Psoas muscle (tissue), 8 donors: ENCODE data around the gene SPDYC. TPM values are rescaled to one million over a fixed set of nuclear protein-coding genes. Genes with fewer than 3 reads are reported as not detected.

Source experiments
- ATAC-seq, 4 donors: fragments of 200-7000 bp; cut with Tn5 transposase; one replicate each; pipeline ENCODE4 v1.9.1; 2020; ENCODE audit warnings: moderate library complexity in 3 of 4, mild to moderate bottlenecking in 2 of 4
- DNase-seq, 2 donors: peaks; one replicate each; pipeline ENCODE4 v3.0.0-alpha.2; 2020
- H3K27ac ChIP-seq: fragments of 200-600 bp; one replicate; pipeline ENCODE4 v1.8.0; 2022
- H3K27me3 ChIP-seq, 3 donors: fragments of 200-600 bp in 1 of 3; one replicate each; pipeline versions ENCODE4 v1.6.1 to v1.8.0; 2013 to 2022; ENCODE audit warnings: low read length in 2 of 3, mild to moderate bottlenecking in 2 of 3, moderate library complexity in 1 of 3; ENCODE audit not compliant: insufficient read depth in 3 of 3
- H3K36me3 ChIP-seq, 2 donors: fragments of 200-600 bp in 1 of 2; one replicate each; pipeline versions ENCODE4 v1.6.1 to v1.8.0; 2013 to 2022; ENCODE audit warnings: low read depth in 1 of 2, mild to moderate bottlenecking in 1 of 2, moderate library complexity in 1 of 2; ENCODE audit not compliant: insufficient read depth in 1 of 2
- H3K4me1 ChIP-seq: fragments of 200-600 bp; one replicate; pipeline ENCODE4 v1.8.0; 2022
- H3K4me3 ChIP-seq: fragments of 200-600 bp; one replicate; pipeline ENCODE4 v1.8.0; 2022; ENCODE audit warnings: mild to moderate bottlenecking
- H3K9me3 ChIP-seq: fragments of 200-600 bp; one replicate; pipeline ENCODE4 v1.8.0; 2022
- WGBS, 3 donors: extraction: QIAGEN DNeasy Blood & Tissue Kit; methylation state at CpG; one replicate each; pipeline versions ENCODE4 v1.1.6 to v1.1.7; 2013; 5-methylcytosine and 5-hydroxymethylcytosine counted together
- intact Hi-C, 2 donors: fragments of 100-400 bp; cut with DNase I; formaldehyde crosslinking; loops; one replicate each; pipeline versions ENCODE4 v1.11.0 to v1.14.2; 2022
- polyA plus RNA-seq, 3 donors: library from polyadenylated mRNA; stranded (reverse); fragments of 200-250 nt; gene quantifications; one replicate each; pipeline ENCODE4 v1.2.3, GENCODE V29; 2013
- total RNA-seq, 4 donors: library from RNA; stranded (reverse); fragmentation: NEBNext Ultra II Directional in 2 of 4; extraction: Animal tissue kit (Norgen Biotek cat#: 25700) in 2 of 4; gene quantifications; one replicate each; pipeline versions ENCODE4 v1.2.1 to v1.2.4, GENCODE V29; 2021 to 2023
- TF ChIP-seq, protein P1 (sequence below): fragments of 200-600 bp; IDR thresholded peaks from one replicate; pipeline ENCODE4 v1.8.0; 2022; ENCODE audit warnings: antibody characterized with exemption
- donor health status: healthy with polysubstance abuse.
- donor health status: DM: no; HTN: no; CAD: no; lungs with moderate emphysema.
- donor health status: Bipolar disorder and iron deficiency.
- donor health status: healthy.
- donor health status: DM: yes; HTN: yes; CAD: no.
- donor health status: DM: no; HTN: no; CAD: no.
- donor health status: DM: no; HTN: no; CAD: no.
- donor health status: DM: yes; HTN: yes; CAD: no.

The SPDYC gene
- total and polyA plus RNA-seq, 7 donors: not detected

DNA sequence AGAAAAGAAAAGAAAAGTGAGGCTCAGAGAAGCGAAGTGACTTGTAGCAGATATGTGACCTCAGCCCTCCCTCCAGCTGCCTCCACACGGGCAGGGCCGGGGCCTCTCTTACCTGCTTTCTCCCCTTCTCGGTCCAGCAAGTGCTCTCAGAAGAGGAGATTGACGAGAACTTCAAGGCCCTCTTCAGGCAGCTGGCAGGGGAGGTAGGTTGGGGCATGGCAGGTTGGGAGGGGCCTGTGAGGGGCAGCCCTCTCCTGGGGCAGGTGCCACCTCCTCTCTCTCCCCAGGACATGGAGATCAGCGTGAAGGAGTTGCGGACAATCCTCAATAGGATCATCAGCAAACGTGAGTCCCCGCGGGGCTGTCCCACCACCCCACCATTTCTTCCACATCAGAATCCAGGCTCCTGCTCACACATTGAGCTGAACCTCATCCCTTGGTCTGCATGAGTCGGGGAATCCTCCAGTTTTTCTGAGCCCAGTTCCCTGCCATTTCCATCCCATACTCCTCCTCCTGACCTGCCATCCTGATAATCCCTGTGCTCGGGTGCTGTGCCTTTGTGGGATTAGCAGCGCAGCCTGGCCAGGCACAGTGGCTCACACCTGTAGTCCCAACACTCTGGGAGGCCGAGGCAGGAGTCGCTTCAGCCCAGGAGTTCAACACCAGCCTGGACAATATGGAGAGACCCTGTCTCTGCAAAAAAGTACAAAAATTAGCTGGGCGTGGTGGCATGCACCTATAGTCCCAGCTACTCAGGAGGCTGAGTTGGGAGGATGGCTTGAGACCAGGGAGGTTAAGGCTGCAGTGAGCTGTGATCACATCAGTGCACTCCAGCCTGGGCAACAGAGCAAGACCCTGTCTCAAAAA, 38.1 kb downstream of the SPDYC start:
- intact Hi-C loops: no loop called here
- no peaks in the 10 kb centered on the region for H3K27me3 ChIP-seq
- TF ChIP-seq, protein P1, sequence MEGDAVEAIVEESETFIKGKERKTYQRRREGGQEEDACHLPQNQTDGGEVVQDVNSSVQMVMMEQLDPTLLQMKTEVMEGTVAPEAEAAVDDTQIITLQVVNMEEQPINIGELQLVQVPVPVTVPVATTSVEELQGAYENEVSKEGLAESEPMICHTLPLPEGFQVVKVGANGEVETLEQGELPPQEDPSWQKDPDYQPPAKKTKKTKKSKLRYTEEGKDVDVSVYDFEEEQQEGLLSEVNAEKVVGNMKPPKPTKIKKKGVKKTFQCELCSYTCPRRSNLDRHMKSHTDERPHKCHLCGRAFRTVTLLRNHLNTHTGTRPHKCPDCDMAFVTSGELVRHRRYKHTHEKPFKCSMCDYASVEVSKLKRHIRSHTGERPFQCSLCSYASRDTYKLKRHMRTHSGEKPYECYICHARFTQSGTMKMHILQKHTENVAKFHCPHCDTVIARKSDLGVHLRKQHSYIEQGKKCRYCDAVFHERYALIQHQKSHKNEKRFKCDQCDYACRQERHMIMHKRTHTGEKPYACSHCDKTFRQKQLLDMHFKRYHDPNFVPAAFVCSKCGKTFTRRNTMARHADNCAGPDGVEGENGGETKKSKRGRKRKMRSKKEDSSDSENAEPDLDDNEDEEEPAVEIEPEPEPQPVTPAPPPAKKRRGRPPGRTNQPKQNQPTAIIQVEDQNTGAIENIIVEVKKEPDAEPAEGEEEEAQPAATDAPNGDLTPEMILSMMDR: no peak
- H3K4me3 ChIP-seq: no peak overlapping the region
- DNase-seq (no peak), ATAC-seq (no peak)
- no peak overlapping the region for H3K27ac ChIP-seq
- H3K9me3 ChIP-seq: no peaks in the 10 kb centered on the region
- no peaks in the 10 kb centered on the region for H3K4me1 ChIP-seq
- H3K36me3 ChIP-seq: peaks cover 0 to 88% of the 10 kb centered on the region in 2 donors
- WGBS, 3 donors: 86 to 89% (median 89%) methylated on average over 15 to 16 of the region's 16 CpGs

DNA sequence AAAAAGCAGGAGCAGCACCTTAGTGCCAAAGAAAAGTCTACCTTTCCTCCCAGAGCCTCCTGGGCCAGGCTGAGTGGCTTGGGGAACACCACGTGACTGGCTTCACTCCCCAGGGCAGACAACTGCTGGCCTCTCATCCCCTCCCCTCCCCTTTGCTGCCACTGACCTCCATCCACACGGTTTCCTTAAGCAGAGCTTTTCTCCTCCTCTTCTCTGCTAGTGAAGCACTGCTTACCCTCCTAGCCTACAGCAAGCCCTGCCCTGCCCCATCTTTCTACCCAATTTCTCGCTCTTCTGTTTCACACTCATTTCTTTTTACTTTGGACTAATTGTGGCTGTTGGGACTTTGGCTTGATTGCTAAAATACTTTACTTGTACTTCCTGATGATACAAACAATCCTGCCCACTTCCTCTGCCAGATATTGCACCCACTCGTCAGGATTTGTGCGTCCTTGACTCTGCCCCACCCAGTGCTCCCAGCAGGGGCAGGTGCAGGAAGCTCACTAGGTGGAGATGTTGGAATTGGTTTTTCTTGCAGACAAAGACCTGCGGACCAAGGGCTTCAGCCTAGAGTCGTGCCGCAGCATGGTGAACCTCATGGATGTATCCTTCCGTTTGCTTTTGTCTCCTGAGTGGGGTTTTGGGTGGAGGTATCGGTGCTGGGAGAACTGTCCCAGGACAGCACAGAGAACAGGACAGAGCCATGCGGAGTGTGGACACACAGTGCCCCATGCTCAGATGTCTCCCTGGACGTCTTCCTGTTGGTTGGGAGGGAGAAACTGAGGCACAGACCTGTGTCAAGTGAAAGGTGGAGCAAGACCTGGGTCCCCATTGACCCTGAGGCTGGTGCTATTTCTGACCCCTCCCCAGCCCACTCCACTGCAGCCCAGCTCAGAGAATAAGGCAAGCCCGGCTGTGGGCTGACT, 39.0 kb downstream of the SPDYC start:
- Histone ChIP-seq H3K4me3 (no peak overlapping the region), H3K4me1 (no peaks in the 10 kb centered on the region), H3K27ac (no peak overlapping the region), H3K36me3 (peaks cover 0 to 79% of the 10 kb centered on the region in 2 donors), H3K9me3 (no peaks in the 10 kb centered on the region), H3K27me3 (no peaks in the 10 kb centered on the region)
- intact Hi-C loops: no loop called here
- no peak for ATAC-seq
- no peak for DNase-seq
- TF ChIP-seq, protein P1: no peak
- 77 to 80% (median 78%) methylated on average over 12 to 13 of the region's 13 CpGs for WGBS, 3 donors

DNA sequence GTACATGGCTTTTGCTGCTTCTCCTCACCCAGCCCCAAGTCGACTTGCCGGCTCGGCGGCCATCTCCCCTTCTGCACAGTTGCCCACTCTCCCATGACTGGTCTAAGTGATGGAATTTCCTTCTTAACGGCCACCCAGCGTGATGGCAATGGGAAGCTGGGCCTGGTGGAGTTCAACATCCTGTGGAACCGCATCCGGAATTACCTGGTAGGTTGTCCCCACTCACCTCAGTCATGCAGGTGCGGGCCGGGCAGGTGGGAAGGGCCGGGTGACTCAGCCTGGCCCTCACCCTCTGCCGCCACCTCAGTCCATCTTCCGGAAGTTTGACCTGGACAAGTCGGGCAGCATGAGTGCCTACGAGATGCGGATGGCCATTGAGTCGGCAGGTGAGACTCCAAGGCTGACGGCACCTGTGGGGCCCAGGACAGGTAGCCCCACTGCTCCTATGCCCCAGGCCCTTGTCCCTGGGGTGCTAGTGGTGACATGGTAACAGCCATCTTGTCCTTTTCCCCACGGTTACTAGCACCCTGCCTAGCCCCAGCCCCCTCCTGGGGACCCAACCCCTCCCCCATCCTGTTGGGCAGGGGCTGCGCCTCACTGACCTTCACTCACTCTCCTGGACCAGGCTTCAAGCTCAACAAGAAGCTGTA, 39.8 kb downstream of the SPDYC start:
- Histone ChIP-seq H3K4me3 (no peak overlapping the region), H3K36me3 (peaks cover 0 to 73% of the 10 kb centered on the region in 2 donors), H3K27ac (no peak overlapping the region), H3K9me3 (no peaks in the 10 kb centered on the region), H3K27me3 (no peaks in the 10 kb centered on the region), H3K4me1 (no peaks in the 10 kb centered on the region)
- WGBS, 3 donors: 88 to 95% (median 91%) methylated on average over 19 to 20 of the region's 20 CpGs
- TF ChIP-seq, protein P1: no peak
- ATAC-seq (no peak), DNase-seq (no peak)
- intact Hi-C loops: no loop called here

DNA sequence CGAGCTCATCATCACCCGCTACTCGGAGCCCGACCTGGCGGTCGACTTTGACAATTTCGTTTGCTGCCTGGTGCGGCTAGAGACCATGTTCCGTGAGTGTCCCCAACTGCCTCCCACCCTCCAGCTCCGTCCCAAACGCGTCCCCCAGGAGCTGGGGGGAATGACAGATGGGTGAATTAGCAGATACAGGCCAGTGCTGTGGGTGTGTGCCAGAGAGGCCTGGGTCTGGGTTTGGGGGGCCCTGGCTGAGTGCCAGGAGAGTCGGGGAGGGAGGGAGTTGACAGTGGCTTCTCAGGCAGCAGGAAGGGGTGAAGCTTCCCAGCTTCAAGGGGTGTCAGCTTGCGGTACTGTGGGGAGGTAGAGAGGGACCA, 40.3 kb downstream of the SPDYC start:
- no peak for ATAC-seq
- H3K36me3 ChIP-seq: peaks cover 0 to 68% of the 10 kb centered on the region in 2 donors
- TF ChIP-seq, protein P1: no peak

More for the DNA sequence above, 40.3 kb downstream of the SPDYC start:
- DNase-seq: no peak
- Histone ChIP-seq H3K4me1 (no peaks in the 10 kb centered on the region), H3K9me3 (no peaks in the 10 kb centered on the region), H3K27me3 (no peaks in the 10 kb centered on the region), H3K4me3 (no peak overlapping the region), H3K27ac (no peak overlapping the region)
- intact Hi-C loops: no loop called here
- WGBS, 3 donors: 83 to 85% (median 85%) methylated on average over 14 of the region's 14 CpGs
